ENCODE results near the gene WASF2. TPM values are rescaled to one million over a fixed set of nuclear protein-coding genes. Genes with fewer than 3 reads are reported as not detected.

Gene WASF2
- total RNA-seq, 1 donor from 2014 or later: 156 TPM

DNA sequence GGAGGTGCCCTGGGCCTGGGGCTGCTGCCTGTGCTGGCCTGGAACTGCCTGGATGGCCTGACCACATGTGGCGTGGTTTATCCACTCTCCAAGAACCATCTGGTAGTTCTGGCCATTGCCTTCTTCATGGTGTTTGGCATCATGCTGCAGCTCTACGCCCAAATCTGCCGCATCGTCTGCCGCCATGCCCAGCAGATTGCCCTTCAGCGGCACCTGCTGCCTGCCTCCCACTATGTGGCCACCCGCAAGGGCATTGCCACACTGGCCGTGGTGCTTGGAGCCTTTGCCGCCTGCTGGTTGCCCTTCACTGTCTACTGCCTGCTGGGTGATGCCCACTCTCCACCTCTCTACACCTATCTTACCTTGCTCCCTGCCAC, 95.7 kb downstream of the WASF2 start:
- Histone ChIP-seq H3K36me3 (no peaks in the 10 kb centered on the region), H3K4me1 (peaks cover 34% of the 10 kb centered on the region), H3K4me3 (no peak overlapping the region), H3K27ac (no peak overlapping the region), H3K27me3 (no peaks in the 10 kb centered on the region), H3K9me3 (no peaks in the 10 kb centered on the region)
- ATAC-seq (no peak), DNase-seq (no peak)
- TF ChIP-seq, protein P1, sequence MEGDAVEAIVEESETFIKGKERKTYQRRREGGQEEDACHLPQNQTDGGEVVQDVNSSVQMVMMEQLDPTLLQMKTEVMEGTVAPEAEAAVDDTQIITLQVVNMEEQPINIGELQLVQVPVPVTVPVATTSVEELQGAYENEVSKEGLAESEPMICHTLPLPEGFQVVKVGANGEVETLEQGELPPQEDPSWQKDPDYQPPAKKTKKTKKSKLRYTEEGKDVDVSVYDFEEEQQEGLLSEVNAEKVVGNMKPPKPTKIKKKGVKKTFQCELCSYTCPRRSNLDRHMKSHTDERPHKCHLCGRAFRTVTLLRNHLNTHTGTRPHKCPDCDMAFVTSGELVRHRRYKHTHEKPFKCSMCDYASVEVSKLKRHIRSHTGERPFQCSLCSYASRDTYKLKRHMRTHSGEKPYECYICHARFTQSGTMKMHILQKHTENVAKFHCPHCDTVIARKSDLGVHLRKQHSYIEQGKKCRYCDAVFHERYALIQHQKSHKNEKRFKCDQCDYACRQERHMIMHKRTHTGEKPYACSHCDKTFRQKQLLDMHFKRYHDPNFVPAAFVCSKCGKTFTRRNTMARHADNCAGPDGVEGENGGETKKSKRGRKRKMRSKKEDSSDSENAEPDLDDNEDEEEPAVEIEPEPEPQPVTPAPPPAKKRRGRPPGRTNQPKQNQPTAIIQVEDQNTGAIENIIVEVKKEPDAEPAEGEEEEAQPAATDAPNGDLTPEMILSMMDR (IDR thresholded peaks at IDR 0.05): no peak
- intact Hi-C loops (cut with DNase I): loop anchor here (10.0 kb wide), 2 partner anchors 211 to 271 kb away; partner anchors contain the start of gene AHDC1

DNA sequence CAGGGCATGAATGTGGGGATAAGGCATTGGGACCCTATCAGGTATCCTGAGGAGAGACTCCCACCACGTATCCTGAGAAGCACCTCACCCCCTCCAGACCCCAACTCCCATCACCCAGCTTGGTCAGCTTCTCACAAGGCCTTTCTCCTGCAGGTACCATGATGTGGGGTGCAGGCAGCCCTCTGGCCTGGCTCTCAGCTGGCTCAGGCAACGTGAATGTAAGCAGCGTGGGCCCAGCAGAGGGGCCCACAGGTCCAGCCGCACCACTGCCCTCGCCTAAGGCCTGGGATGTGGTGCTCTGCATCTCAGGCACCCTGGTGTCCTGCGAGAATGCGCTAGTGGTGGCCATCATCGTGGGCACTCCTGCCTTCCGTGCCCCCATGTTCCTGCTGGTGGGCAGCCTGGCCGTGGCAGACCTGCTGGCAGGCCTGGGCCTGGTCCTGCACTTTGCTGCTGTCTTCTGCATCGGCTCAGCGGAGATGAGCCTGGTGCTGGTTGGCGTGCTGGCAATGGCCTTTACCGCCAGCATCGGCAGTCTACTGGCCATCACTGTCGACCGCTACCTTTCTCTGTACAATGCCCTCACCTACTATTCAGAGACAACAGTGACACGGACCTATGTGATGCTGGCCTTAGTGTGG, 96.2 kb downstream of the WASF2 start:
- Histone ChIP-seq H3K27ac (no peak overlapping the region), H3K4me3 (no peak overlapping the region), H3K36me3 (no peaks in the 10 kb centered on the region), H3K4me1 (peaks cover 34% of the 10 kb centered on the region), H3K9me3 (no peaks in the 10 kb centered on the region), H3K27me3 (no peaks in the 10 kb centered on the region)
- TF ChIP-seq, protein P1 (IDR thresholded peaks at IDR 0.05): no peak
- no peak for DNase-seq
- intact Hi-C loops (cut with DNase I): loop anchor here (2.0 to 10.0 kb wide), 3 partner anchors 93 to 271 kb away; partner anchors contain the start of gene AHDC1
- ATAC-seq: no peak

DNA sequence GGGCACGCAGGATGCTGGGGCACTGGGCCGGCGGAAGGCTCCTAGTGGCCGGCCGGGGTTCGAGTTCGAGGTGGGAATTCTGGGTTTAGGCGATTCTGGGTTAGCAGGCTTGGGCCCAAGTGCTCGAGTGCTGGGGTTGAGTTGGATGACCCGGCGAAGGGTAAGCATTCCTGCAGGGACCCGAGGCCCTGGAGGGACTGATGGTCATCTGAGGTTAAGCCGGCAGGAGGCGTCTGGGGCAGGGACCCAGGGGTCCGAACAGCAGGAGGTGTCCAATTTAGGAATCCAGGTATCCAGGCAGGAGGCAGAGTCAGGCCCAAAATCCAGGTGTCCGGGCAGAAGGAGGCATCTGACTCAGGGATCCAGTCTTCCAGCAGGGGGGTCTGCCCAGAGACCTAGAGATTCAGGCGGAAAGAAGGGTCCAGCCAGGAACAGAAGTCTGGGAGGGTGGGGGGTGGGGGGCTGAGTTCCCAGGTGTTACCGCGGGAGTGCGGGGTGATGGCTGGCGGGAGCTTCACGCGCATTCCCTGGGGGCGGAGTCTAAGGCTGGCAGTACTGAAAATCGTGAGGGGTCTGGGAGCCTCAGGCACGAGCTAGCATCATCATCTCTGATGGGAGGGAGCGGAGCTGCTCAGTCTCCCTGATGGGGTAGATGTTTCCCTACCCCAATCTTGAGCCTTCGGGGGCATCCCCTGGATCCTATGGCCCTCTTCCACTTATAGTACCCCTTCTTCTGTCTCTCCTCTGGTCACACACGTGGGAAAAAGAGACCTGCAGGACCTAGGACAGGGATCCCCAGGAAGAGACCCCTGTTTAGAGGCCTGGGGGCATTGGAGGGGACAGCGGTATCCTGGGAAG, 97.0 kb downstream of the WASF2 start:
- no peak for ATAC-seq
- DNase-seq: no peak
- intact Hi-C loops (cut with DNase I): loop anchor here (2.0 to 10.0 kb wide), 3 partner anchors 92 to 272 kb away; partner anchors contain the start of gene AHDC1
- H3K4me1 ChIP-seq: peaks cover 34% of the 10 kb centered on the region
- TF ChIP-seq, protein P1 (IDR thresholded peaks at IDR 0.05): no peak
- H3K27ac ChIP-seq: peak overlapping the region; percentile 42
- no peaks in the 10 kb centered on the region for H3K36me3 ChIP-seq
- peak overlapping the region; percentile 48 for H3K4me3 ChIP-seq
- H3K27me3 ChIP-seq: no peaks in the 10 kb centered on the region
- no peaks in the 10 kb centered on the region for H3K9me3 ChIP-seq

DNA sequence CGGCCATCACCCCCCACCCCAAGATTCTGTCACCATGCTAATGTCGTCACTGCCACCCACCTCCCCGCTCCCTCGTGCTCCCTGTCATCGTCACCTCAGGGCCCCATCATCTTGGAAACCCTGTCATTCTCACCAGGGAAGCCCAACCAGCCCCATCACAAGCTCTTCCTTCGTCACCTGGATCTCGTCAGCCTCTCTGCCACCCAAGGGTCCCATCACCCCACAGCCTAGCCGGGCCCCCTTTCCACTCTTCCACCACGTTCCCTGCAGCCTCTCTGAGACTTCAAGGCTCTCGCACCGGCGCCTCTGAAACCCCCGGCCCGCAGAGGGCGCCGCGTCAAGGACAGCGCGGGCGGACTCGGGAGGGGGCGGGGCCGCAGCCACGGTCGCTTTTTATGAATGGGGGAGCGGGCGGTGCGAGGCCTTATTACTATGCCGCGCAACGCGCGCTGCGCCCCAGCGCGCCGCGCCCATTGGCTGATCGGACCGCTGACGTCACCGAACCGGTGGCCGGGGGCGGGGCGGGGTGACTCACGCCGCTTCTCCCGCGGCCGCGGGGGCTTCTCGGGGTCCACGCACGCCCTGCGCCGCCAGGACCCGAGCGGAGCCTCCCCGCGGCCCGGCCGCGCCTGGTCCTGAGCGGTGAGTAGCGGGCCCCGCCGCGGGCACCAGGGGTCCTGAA, 97.7 kb downstream of the WASF2 start, which contains the start of gene GPR3:
GPR3 (plus strand) TSS at position 527 of the 682 bp plus-strand sequence. CDS start 1,177 bp downstream, outside the sequence.
- no peaks in the 10 kb centered on the region for H3K36me3 ChIP-seq
- H3K27ac ChIP-seq: peak within 1 kb of the TSS; percentile 55
- TF ChIP-seq, protein P1 (IDR thresholded peaks at IDR 0.05): peak; percentile 57
- H3K9me3 ChIP-seq: no peaks in the 10 kb centered on the region
- DNase-seq: peak; percentile 92
- intact Hi-C loops (cut with DNase I): loop anchor here (2.0 to 10.0 kb wide), 3 partner anchors 91 to 273 kb away; partner anchors contain the start of gene AHDC1
- peak; percentile 87 for ATAC-seq
- H3K4me3 ChIP-seq: peak within 1 kb of the TSS; percentile 48
- peaks cover 32% of the 10 kb centered on the region for H3K4me1 ChIP-seq
- no peaks in the 10 kb centered on the region for H3K27me3 ChIP-seq

DNA sequence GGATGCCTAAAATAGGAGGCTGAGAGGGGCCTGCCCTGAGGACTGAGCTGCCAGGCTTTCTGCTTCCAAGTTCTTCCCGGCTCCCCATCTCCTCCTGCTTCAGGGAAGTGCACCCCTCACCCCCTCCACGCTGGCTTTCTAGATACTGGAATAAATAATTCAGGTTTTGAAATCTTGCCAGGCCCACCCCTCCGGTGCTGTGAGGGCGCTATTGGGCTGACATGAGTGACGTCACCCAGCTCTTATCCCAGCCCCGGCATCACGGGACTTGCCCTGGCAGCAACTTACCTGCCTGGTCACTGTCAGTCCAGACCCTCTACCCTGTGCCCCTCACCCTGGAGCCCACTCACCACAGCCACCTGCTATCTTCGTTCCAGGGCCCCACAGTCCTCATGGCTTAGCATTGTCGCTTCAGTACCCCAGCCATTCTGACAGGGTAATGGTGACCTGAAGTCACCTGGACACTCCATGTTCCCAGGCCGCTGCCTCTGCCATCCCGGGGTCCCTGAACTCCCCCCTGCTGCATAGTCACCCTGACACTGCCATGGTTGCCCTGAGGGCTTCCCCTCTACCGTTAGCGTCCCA, 98.4 kb downstream of the WASF2 start:
- H3K4me3 ChIP-seq: peak overlapping the region; percentile 48

More for the DNA sequence above, 98.4 kb downstream of the WASF2 start:
- DNase-seq: peak; percentile 74
- H3K9me3 ChIP-seq: no peaks in the 10 kb centered on the region
- H3K4me1 ChIP-seq: peaks cover 28% of the 10 kb centered on the region
- intact Hi-C loops (cut with DNase I): loop anchor here (2.0 to 10.0 kb wide), 3 partner anchors 91 to 273 kb away; partner anchors contain the start of gene AHDC1
- no peaks in the 10 kb centered on the region for H3K27me3 ChIP-seq
- H3K36me3 ChIP-seq: no peaks in the 10 kb centered on the region
- TF ChIP-seq, protein P1 (IDR thresholded peaks at IDR 0.05): no peak
- peak overlapping the region; percentile 55 for H3K27ac ChIP-seq
- peak; percentile 3 for ATAC-seq
